Endodermal cell (in vitro differentiated cells): Measurements from ENCODE around the gene ABCB1. TPM values are rescaled to one million over a fixed set of nuclear protein-coding genes. Genes with fewer than 3 reads are reported as not detected.

ENCODE experiments used
- DNase-seq: peaks from one replicate; pipeline ENCODE4 v3.0.0-alpha.2; 2017
- H3K27ac ChIP-seq: 2 replicates; pipeline ENCODE4 v1.5.1; 2013; ENCODE audit warnings: mild to moderate bottlenecking, low read depth, low read length, moderate library complexity
- H3K27me3 ChIP-seq: 2 replicates; pipeline ENCODE4 v1.6.1; 2013; ENCODE audit warnings: mild to moderate bottlenecking, low read length, moderate library complexity; ENCODE audit not compliant: insufficient read depth, control insufficient read depth, poor library complexity, severe bottlenecking
- H3K36me3 ChIP-seq: 2 replicates; pipeline ENCODE4 v1.7.0; 2013; ENCODE audit warnings: mild to moderate bottlenecking, low read length, moderate library complexity; ENCODE audit not compliant: control insufficient read depth, insufficient read depth
- H3K4me1 ChIP-seq: one replicate; pipeline ENCODE4 v1.7.0; 2013; ENCODE audit warnings: low read length; ENCODE audit not compliant: control insufficient read depth, insufficient read depth
- H3K4me3 ChIP-seq: 2 replicates; pipeline ENCODE4 v1.5.1; 2013; ENCODE audit warnings: mild to moderate bottlenecking, low read length, moderate library complexity
- H3K9ac ChIP-seq: 2 replicates; pipeline ENCODE4 v1.6.1; 2013; ENCODE audit warnings: mild to moderate bottlenecking, low read length, moderate library complexity; ENCODE audit not compliant: poor library complexity, severe bottlenecking; ENCODE audit errors: extremely low read depth
- H3K9me3 ChIP-seq: 2 replicates; pipeline ENCODE4 v1.6.1; 2013; ENCODE audit warnings: mild to moderate bottlenecking, low read length, moderate library complexity; ENCODE audit not compliant: control insufficient read depth
- H3K27ac Mint-ChIP-seq: 2 replicates; pipeline ENCODE4 v1.8.0; 2020; ENCODE audit warnings: mixed read lengths
- H3K27me3 Mint-ChIP-seq: 2 replicates; pipeline ENCODE4 v1.8.0; 2021; ENCODE audit warnings: mild to moderate bottlenecking, mixed read lengths; ENCODE audit not compliant: insufficient read depth
- H3K36me3 Mint-ChIP-seq: 2 replicates; pipeline ENCODE4 v1.8.0; 2020; ENCODE audit warnings: low read depth, mixed read lengths
- H3K4me1 Mint-ChIP-seq: 2 replicates; pipeline ENCODE4 v1.8.0; 2020; ENCODE audit warnings: mixed read lengths
- H3K4me3 Mint-ChIP-seq: 2 replicates; pipeline ENCODE4 v1.8.0; 2020; ENCODE audit warnings: mild to moderate bottlenecking, moderate library complexity, mixed read lengths
- H3K9me3 Mint-ChIP-seq: 2 replicates; pipeline ENCODE4 v1.8.0; 2020; ENCODE audit warnings: mild to moderate bottlenecking, mixed read lengths
- CTCF ChIP-seq: fragments of 200-600 bp; sonication (generic); conservative IDR thresholded peaks from 2 replicates; pipeline ENCODE4 v1.5.0; 2021; ENCODE audit warnings: antibody characterized with exemption, mild to moderate bottlenecking
- WGBS, 2 experiments: methylation state at CpG; one replicate each; pipeline versions ENCODE4 v1.1.5 to v1.1.7; 2013; ENCODE audit warnings: missing lambda C conversion rate in 2 of 2, mixed read lengths in 1 of 2; ENCODE audit not compliant: insufficient coverage in 1 of 2, insufficient read length in 1 of 2; 5-methylcytosine and 5-hydroxymethylcytosine counted together
- total RNA-seq, 2 donors: library from RNA; stranded (reverse); fragmentation: NEBNext Ultra II Directional in 1 of 2; extraction: Animal tissue kit (Norgen Biotek cat#: 25700) in 1 of 2; gene quantifications; 2 replicates in 1 of 2; 3 replicates in 1 of 2; pipeline ENCODE4 v1.2.1, GENCODE V29; 2021

Gene ABCB1
- total RNA-seq, 2 donors from 2014 or later: 0.07 TPM; not detected in 1

GRCh38 chr7:87590578-87590977 is 10.1 kb downstream of the ABCB1 start:
- Histone ChIP-seq H3K9me3 (no peaks in the 10 kb centered on the region), H3K36me3 (no peaks in the 10 kb centered on the region), H3K4me1 (no peaks in the 10 kb centered on the region), H3K4me3 (no peak overlapping the region), H3K9ac (no peak overlapping the region), H3K27ac (no peak overlapping the region), H3K27me3 (peaks cover 37% of the 10 kb centered on the region)
- Mint-ChIP-seq H3K36me3 (no peaks in the 10 kb centered on the region), H3K9me3 (no peaks in the 10 kb centered on the region), H3K4me3 (no peak overlapping the region), H3K4me1 (no peaks in the 10 kb centered on the region), H3K27ac (no peak overlapping the region), H3K27me3 (peaks cover 4% of the 10 kb centered on the region)
- DNase-seq: no peak
- no peak for TF ChIP-seq CTCF

- Histone ChIP-seq H3K9ac (no peak overlapping the region), H3K36me3 (no peaks in the 10 kb centered on the region), H3K27ac (no peak overlapping the region), H3K27me3 (peaks cover 46% of the 10 kb centered on the region), H3K4me3 (no peak overlapping the region), H3K4me1 (no peaks in the 10 kb centered on the region), H3K9me3 (no peaks in the 10 kb centered on the region)
- no peak for TF ChIP-seq CTCF
- DNase-seq: no peak
- no peak overlapping the region for H3K4me3 Mint-ChIP-seq
- H3K27ac Mint-ChIP-seq: no peak overlapping the region
- 94% methylated on average over 1 of the region's 1 CpG; no CpG with 5 or more reads in 1 of the 2 experiments for WGBS, 2 experiments
- H3K27me3 Mint-ChIP-seq: peaks cover 8% of the 10 kb centered on the region
- no peaks in the 10 kb centered on the region for H3K36me3 Mint-ChIP-seq
- H3K9me3 Mint-ChIP-seq: no peaks in the 10 kb centered on the region
- H3K4me1 Mint-ChIP-seq: no peaks in the 10 kb centered on the region
These were observed 11.1 kb downstream of the ABCB1 start for GRCh38 chr7:87589631-87590030.

- Histone ChIP-seq H3K27me3 (peaks cover 29% of the 10 kb centered on the region), H3K9ac (no peak overlapping the region), H3K36me3 (no peaks in the 10 kb centered on the region), H3K4me1 (no peaks in the 10 kb centered on the region), H3K27ac (no peak overlapping the region), H3K4me3 (no peak overlapping the region), H3K9me3 (no peaks in the 10 kb centered on the region)
- Mint-ChIP-seq H3K9me3 (no peaks in the 10 kb centered on the region), H3K36me3 (no peaks in the 10 kb centered on the region), H3K27me3 (peaks cover 4% of the 10 kb centered on the region), H3K4me3 (no peak overlapping the region), H3K4me1 (no peaks in the 10 kb centered on the region), H3K27ac (no peak overlapping the region)
- DNase-seq: no peak
- no peak for TF ChIP-seq CTCF
- WGBS, 2 experiments: 84 to 100% methylated on average over 2 to 3 of the region's 3 CpGs
These were observed 19.0 kb downstream of the ABCB1 start for GRCh38 chr7:87581723-87582122.
